ENCODE data around the gene ZG16B. TPM values are rescaled to one million over a fixed set of nuclear protein-coding genes. Genes with fewer than 3 reads are reported as not detected.
A peak's percentile ranks its signal among the peaks of the same experiment; 100 is the strongest.

ZG16B gene
- total RNA-seq, 2 donors from 2014 or later, result 0.27 TPM; not detected in 1

- ATAC-seq, result no peak
- no peak for DNase-seq
- intact Hi-C loops (cut with DNase I), result no loop called here
These were observed 6.8 kb downstream of the ZG16B start for GRCh38 chr16:2836646-2837508.

- DNase-seq, result peak; percentile 70
- intact Hi-C loops (cut with DNase I), result no loop called here
- ATAC-seq, result peak; percentile 76 to 77
These were observed 8.8 kb downstream of the ZG16B start for GRCh38 chr16:2838928-2839327.

- intact Hi-C loops (cut with DNase I), result no loop called here
- no peak for DNase-seq
- ATAC-seq, result no peak
These were observed 9.7 kb downstream of the ZG16B start for GRCh38 chr16:2839650-2840450.

GRCh38 chr16:2840914-2841313 lies 10.8 kb downstream of the ZG16B start:
- DNase-seq, result no peak
- intact Hi-C loops (cut with DNase I), result no loop called here
- ATAC-seq, result no peak

GRCh38 chr16:2841606-2842339 lies 11.7 kb downstream of the ZG16B start:
- no peak for DNase-seq
- no peak for ATAC-seq
- intact Hi-C loops (cut with DNase I), result no loop called here

GRCh38 chr16:2842340-2843000 lies 12.4 kb downstream of the ZG16B start:
- intact Hi-C loops (cut with DNase I), result no loop called here
- peak; percentile 41 to 46 for ATAC-seq

GRCh38 chr16:2843526-2843925 lies 13.4 kb downstream of the ZG16B start:
- ATAC-seq (no peak), DNase-seq (no peak)
- intact Hi-C loops (cut with DNase I), result no loop called here

More at GRCh38 chr16:2842340-2843000, 12.4 kb downstream of the ZG16B start:
- peak; percentile 70 for DNase-seq

- ATAC-seq (no peak), DNase-seq (no peak)
- intact Hi-C loops (cut with DNase I), result no loop called here
These were observed 15.0 kb downstream of the ZG16B start for GRCh38 chr16:2845116-2845515.

- no peak for ATAC-seq
- DNase-seq, result no peak
- intact Hi-C loops (cut with DNase I), result no loop called here
These were observed 16.6 kb downstream of the ZG16B start for GRCh38 chr16:2846511-2847310.

- intact Hi-C loops (cut with DNase I), result no loop called here
- no peak for DNase-seq
- no peak for ATAC-seq
These were observed 19.0 kb downstream of the ZG16B start for GRCh38 chr16:2848933-2849725.

GRCh38 chr16:2852003-2852730 lies 22.1 kb downstream of the ZG16B start:
- ATAC-seq, result no peak
- DNase-seq, result no peak
- intact Hi-C loops (cut with DNase I), result no loop called here

GRCh38 chr16:2852731-2853507 lies 22.8 kb downstream of the ZG16B start:
- intact Hi-C loops (cut with DNase I), result no loop called here
- no peak for ATAC-seq
- DNase-seq, result no peak

GRCh38 chr16:2853531-2854073 lies 23.5 kb downstream of the ZG16B start:
- no peak for DNase-seq
- intact Hi-C loops (cut with DNase I), result no loop called here
- ATAC-seq, result no peak

- intact Hi-C loops (cut with DNase I), result no loop called here
- ATAC-seq (no peak), DNase-seq (no peak)
These were observed 24.7 kb downstream of the ZG16B start for GRCh38 chr16:2854700-2855309.

- intact Hi-C loops (cut with DNase I), result no loop called here
- DNase-seq, result no peak
- ATAC-seq, result no peak
These were observed 25.4 kb downstream of the ZG16B start for GRCh38 chr16:2855536-2855935.

All from left cardiac atrium (tissue), 4 donors.